HepG2 (cell line): ENCODE data around the gene RNF14. TPM values are rescaled to one million over a fixed set of nuclear protein-coding genes. Genes with fewer than 3 reads are reported as not detected.

Source experiments
- ARID2 ChIP-seq: sonication (generic); formaldehyde crosslinking; IDR thresholded peaks from 2 replicates; pipeline ENCODE4 v1.8.1; 2022; ENCODE audit warnings: mild to moderate bottlenecking, missing genetic modification reagents, borderline replicate concordance
- BHLHE40 ChIP-seq: IDR thresholded peaks from 2 replicates; pipeline ENCODE4 v1.6.1; 2011; ENCODE audit warnings: low read length, improper control_type of control experiment
- CBX2 ChIP-seq, 2 experiments: fragments of 200-600 bp in 1 of 2; sonication (generic); formaldehyde crosslinking in 1 of 2; IDR thresholded peaks; 2 replicates each; pipeline versions ENCODE4 v1.7.0 to v1.8.1; 2018 to 2022; ENCODE audit warnings: low read depth in 2 of 2, low read length in 1 of 2, mild to moderate bottlenecking in 1 of 2, missing genetic modification reagents in 1 of 2
- FOSL1 ChIP-seq: sonication (generic); formaldehyde crosslinking; IDR thresholded peaks from 2 replicates; pipeline ENCODE4 v1.9.0; 2021; ENCODE audit warnings: missing genetic modification reagents, borderline replicate concordance
- HIVEP1 ChIP-seq: sonication (generic); formaldehyde crosslinking; IDR thresholded peaks from 2 replicates; pipeline ENCODE4 v1.4.0; 2020; ENCODE audit warnings: mild to moderate bottlenecking, missing genetic modification reagents
- HNF1B ChIP-seq: sonication (generic); formaldehyde crosslinking; IDR thresholded peaks from 2 replicates; pipeline ENCODE4 v1.5.1; 2020; ENCODE audit warnings: mild to moderate bottlenecking, moderate library complexity, missing genetic modification reagents
- HOXD1 ChIP-seq: sonication (generic); formaldehyde crosslinking; IDR thresholded peaks from 2 replicates; pipeline ENCODE4 v1.5.0; 2020; ENCODE audit warnings: missing genetic modification reagents
- KMT2A ChIP-seq: sonication (generic); formaldehyde crosslinking; IDR thresholded peaks from 2 replicates; pipeline ENCODE4 v1.4.0; 2020; ENCODE audit warnings: missing genetic modification reagents
- MAZ ChIP-seq, 2 experiments: sonication (generic) in 1 of 2; formaldehyde crosslinking in 1 of 2; IDR thresholded peaks; 2 replicates each; pipeline versions ENCODE4 v1.5.0 to v1.6.1; 2012 to 2020; ENCODE audit warnings: low read depth in 2 of 2, mild to moderate bottlenecking in 2 of 2, borderline replicate concordance in 1 of 2, improper control_type of control experiment in 1 of 2, low read length in 1 of 2, missing genetic modification reagents in 1 of 2, moderate library complexity in 1 of 2
- MTA1 ChIP-seq: sonication (generic); formaldehyde crosslinking; IDR thresholded peaks from 2 replicates; pipeline ENCODE4 v1.4.0; 2020; ENCODE audit warnings: missing genetic modification reagents, mild to moderate bottlenecking, borderline replicate concordance
- NCOA2 ChIP-seq: sonication (generic); formaldehyde crosslinking; IDR thresholded peaks from 2 replicates; pipeline ENCODE4 v1.8.0; 2022; ENCODE audit warnings: inconsistent platforms
- SNAPC2 ChIP-seq: sonication (generic); formaldehyde crosslinking; IDR thresholded peaks from 2 replicates; pipeline ENCODE4 v1.8.1; 2022; ENCODE audit warnings: mild to moderate bottlenecking, missing genetic modification reagents
- ZBTB40 ChIP-seq, 2 experiments: fragments of 450-650 bp in 1 of 2; sonication (generic) in 1 of 2; formaldehyde crosslinking in 1 of 2; IDR thresholded peaks; 2 replicates each; pipeline versions ENCODE4 v1.6.1 to v1.8.0; 2016 to 2022; ENCODE audit warnings: antibody characterized with exemption in 1 of 2, mild to moderate bottlenecking in 1 of 2, missing genetic modification reagents in 1 of 2
- ZFY ChIP-seq: sonication (generic); formaldehyde crosslinking; IDR thresholded peaks from 2 replicates; pipeline ENCODE4 v1.4.0; 2020; ENCODE audit warnings: missing genetic modification reagents
- ZMYM2 ChIP-seq: sonication (generic); formaldehyde crosslinking; IDR thresholded peaks from 2 replicates; pipeline ENCODE4 v1.8.0; 2022; ENCODE audit warnings: mild to moderate bottlenecking, missing genetic modification reagents
- ZNF331 ChIP-seq: sonication (generic); formaldehyde crosslinking; IDR thresholded peaks from 2 replicates; pipeline ENCODE4 v1.4.0; 2020; ENCODE audit warnings: missing genetic modification reagents
- ZNF564 ChIP-seq: sonication (generic); formaldehyde crosslinking; IDR thresholded peaks from 2 replicates; pipeline ENCODE4 v1.8.1; 2023; ENCODE audit warnings: mild to moderate bottlenecking, missing genetic modification reagents
- polyA plus RNA-seq, 8 experiments: library from polyadenylated mRNA; depleted of rRNA in 3 of 8; stranded (reverse) in 7 of 8; unstranded in 1 of 8; fragments of >200 nt; fragmentation: Illumina TruSeq in 4 of 8; extraction: Trizol in 4 of 8; gene quantifications; 2 replicates each; pipeline versions ENCODE4 v1.2.1 to v1.2.3, GENCODE V29; 2011 to 2016; ENCODE audit warnings: low read depth in 4 of 8, missing spikeins in 1 of 8, mixed read lengths in 1 of 8; ENCODE audit not compliant: insufficient read depth in 1 of 8
- total RNA-seq, 5 experiments: library from RNA; depleted of rRNA; stranded (reverse); fragments of >200 nt; fragmentation: Illumina TruSeq; extraction: Trizol; gene quantifications; 2 replicates each; pipeline ENCODE4 v1.2.3, GENCODE V29; 2016; ENCODE audit warnings: low read depth in 1 of 5

The RNF14 gene
- total and polyA plus RNA-seq, 2 of the 13 experiments (the other 11 are each of a cell fraction or from before 2014, with no cell fraction given): 11.3 to 28.1 TPM

- TF ChIP-seq ZBTB40 (IDR thresholded peaks at IDR 0.05) (peak; percentile 37), ZBTB40 (CRISPR knock-in tag; IDR thresholded peaks at IDR 0.05) (peak; percentile 62; the same call in 1 of the 2 replicates), ARID2 (0 out of 2 replicates have a peak, but pooled peaks have one; percentile 76), HIVEP1 (peak; percentile 60), CBX2 (IDR thresholded peaks at IDR 0.05; ENCODE audit: low read depth, low read length) (no peak), CBX2 (CRISPR knock-in tag; IDR thresholded peaks at IDR 0.05; ENCODE audit: low read depth) (no peak), MTA1 (CRISPR knock-in tag) (0 out of 2 replicates have a peak, but pooled peaks have one; percentile 70), ZFY (peak; percentile 97), SNAPC2 (peak; percentile 66; the same call in 1 of the 2 replicates), ZNF564 (CRISPR knock-in tag) (0 out of 2 replicates have a peak, but pooled peaks have one; percentile 69), KMT2A (peak; percentile 78), HOXD1 (CRISPR knock-in tag) (peak; percentile 33; the same call in 1 of the 2 replicates), FOSL1 (no peak), BHLHE40 (no peak), ZNF331 (CRISPR knock-in tag) (0 out of 2 replicates have a peak, but pooled peaks have one; percentile 57), HNF1B (peak; percentile 93; the same call in 1 of the 2 replicates), ZMYM2 (CRISPR knock-in tag) (peak; percentile 64; the same call in 1 of the 2 replicates), NCOA2 (CRISPR knock-in tag) (peak; percentile 31; the same call in 1 of the 2 replicates), MAZ (IDR thresholded peaks at IDR 0.05; ENCODE audit: borderline replicate concordance, low read depth, low read length) (no peak; the same call in 1 of the 2 replicates), MAZ (CRISPR knock-in tag; IDR thresholded peaks at IDR 0.05; ENCODE audit: low read depth) (peak; percentile 77; the same call in 1 of the 2 replicates)
Measured at GRCh38 chr5:141923448-141924313, 45.2 kb upstream of the RNF14 start, which contains the start of gene DELE1 (continued).
